Endothelial cell of umbilical vein (primary cell): ENCODE results near the gene ARRDC2. TPM values are rescaled to one million over a fixed set of nuclear protein-coding genes. Genes with fewer than 3 reads are reported as not detected.
A peak's percentile ranks its signal among the peaks of the same experiment; 100 is the strongest.

Experiments used
- BruUV-seq: library from RNA; stranded (reverse); fragments of 400-500 nt; replicated peaks from 2 replicates; lab custom pipeline; 2021; lab: Mats Ljungman, UMichigan
- CTCF ChIA-PET: fragments of 300-600, 350-600 bp; sonication (Branson Sonifier 250); formaldehyde crosslinking; loops from one replicate; lab custom pipeline; 2021; ENCODE audit warnings: antibody characterized with exemption, inconsistent platforms; lab: Charles Lee
- POLR2A ChIA-PET: fragments of 300-600, 350-600 bp; sonication (Branson Sonifier 250); formaldehyde crosslinking; loops from one replicate; lab custom pipeline; 2021; ENCODE audit warnings: antibody characterized with exemption, inconsistent platforms; lab: Charles Lee
- DNase-seq: peaks from one replicate; pipeline ENCODE4 v3.0.0-alpha.2; 2011; ENCODE audit warnings: low read depth, low spot score
- FAIRE-seq: peaks from 2 replicates; lab custom pipeline; 2011; peaks lifted over from hg19 to GRCh38; lab: Jason Lieb, UNC
- H2AFZ ChIP-seq: 2 replicates; pipeline ENCODE4 v1.6.0; 2012; ENCODE audit warnings: low read depth, low read length, control low read depth, inconsistent platforms
- H3K27ac ChIP-seq: 2 replicates; pipeline ENCODE4 v1.5.1; 2011; ENCODE audit warnings: low read depth, mild to moderate bottlenecking, control low read depth, low read length, moderate library complexity; ENCODE audit not compliant: insufficient read depth
- H3K27me3 ChIP-seq, 2 experiments: 2 replicates each; pipeline versions ENCODE4 v1.6.0 to v1.6.1; 2011; ENCODE audit warnings: low read length in 2 of 2, mixed read lengths in 1 of 2; ENCODE audit not compliant: control insufficient read depth in 2 of 2, insufficient read depth in 2 of 2
- H3K36me3 ChIP-seq, 2 experiments: 2 replicates in 1 of 2; 3 replicates in 1 of 2; pipeline ENCODE4 v1.5.1; 2011; ENCODE audit warnings: low read length in 2 of 2, mild to moderate bottlenecking in 1 of 2, moderate library complexity in 1 of 2; ENCODE audit not compliant: control insufficient read depth in 2 of 2, insufficient read depth in 2 of 2; ENCODE audit errors: extremely low read depth in 1 of 2
- H3K4me1 ChIP-seq: 3 replicates; pipeline ENCODE4 v1.5.1; 2011; ENCODE audit warnings: mild to moderate bottlenecking, low read length; ENCODE audit not compliant: control insufficient read depth, insufficient read depth; ENCODE audit errors: extremely low read depth
- H3K4me2 ChIP-seq: 2 replicates; pipeline ENCODE4 v1.6.1; 2011; ENCODE audit warnings: low read length, control low read depth, mixed read lengths; ENCODE audit not compliant: insufficient read depth
- H3K4me3 ChIP-seq, 3 experiments: fragments of 200-600 bp in 1 of 3; sonication (generic), shearing (Covaris generic) in 1 of 3; replicated peaks in 1 of 3; 2 replicates each; pipeline ENCODE4 v1.5.1; 2011 to 2016; ENCODE audit warnings: control low read depth in 3 of 3, low read length in 3 of 3, mild to moderate bottlenecking in 2 of 3, inconsistent platforms in 1 of 3, low read depth in 1 of 3, moderate library complexity in 1 of 3; ENCODE audit not compliant: insufficient read depth in 1 of 3
- H3K79me2 ChIP-seq: 2 replicates; pipeline ENCODE4 v1.6.0; 2012; ENCODE audit warnings: low read length, inconsistent platforms; ENCODE audit not compliant: control insufficient read depth, insufficient read depth
- H3K9ac ChIP-seq: replicated peaks from 2 replicates; pipeline ENCODE3; 2011; ENCODE audit warnings: low read length, control low read depth; ENCODE audit not compliant: insufficient read depth; ENCODE audit errors: extremely low read depth
- H3K9me1 ChIP-seq: replicated peaks from 3 replicates; pipeline ENCODE4 v1.6.0; 2011; ENCODE audit warnings: mild to moderate bottlenecking, low read length; ENCODE audit not compliant: control insufficient read depth, insufficient read depth; ENCODE audit errors: extremely low read depth
- H3K9me3 ChIP-seq: replicated peaks from 2 replicates; pipeline ENCODE4 v1.5.1; 2012; ENCODE audit warnings: low read length, inconsistent platforms; ENCODE audit not compliant: control insufficient read depth, insufficient read depth
- H4K20me1 ChIP-seq: replicated peaks from 2 replicates; pipeline ENCODE3; 2011; ENCODE audit warnings: mild to moderate bottlenecking, low read length; ENCODE audit not compliant: control insufficient read depth, insufficient read depth; ENCODE audit errors: extremely low read depth
- FOS ChIP-seq: IDR thresholded peaks from 2 replicates; pipeline ENCODE4 v1.6.1; 2011; ENCODE audit warnings: mild to moderate bottlenecking, low read length, moderate library complexity, borderline replicate concordance; ENCODE audit not compliant: insufficient read depth
- JUN ChIP-seq: IDR thresholded peaks from 2 replicates; pipeline ENCODE4 v1.6.1; 2011; ENCODE audit warnings: borderline replicate concordance, low read depth; ENCODE audit not compliant: insufficient read length, insufficient read depth
- MYC ChIP-seq: IDR thresholded peaks from one replicate; pipeline ENCODE4 v1.6.1; 2011; ENCODE audit warnings: mild to moderate bottlenecking, low read depth, low read length
- POLR2A ChIP-seq: IDR thresholded peaks from 2 replicates; pipeline ENCODE4 v1.6.1; 2012; ENCODE audit warnings: low read depth, mild to moderate bottlenecking, control low read depth, low read length
- POLR2AphosphoS5 ChIP-seq: IDR thresholded peaks from 2 replicates; pipeline ENCODE4 v1.6.1; 2012; ENCODE audit warnings: low read depth, mild to moderate bottlenecking, control low read depth, low read length, moderate library complexity; ENCODE audit not compliant: insufficient read depth
- dilution Hi-C: fragments of 300-500 bp; cut with MboI; formaldehyde crosslinking; loops from one replicate; pipeline ENCODE4 v1.15.0; 2019; ENCODE audit warnings: low sequenced_read_pairs; ENCODE audit not compliant: extremely low pct_ligation_motif_present
- intact Hi-C: fragments of 100-400 bp; cut with micrococcal nuclease; formaldehyde crosslinking; loops from one replicate; pipeline ENCODE4 v1.10.0; 2022
- polyA plus RNA-seq, 4 experiments: library from polyadenylated mRNA; depleted of rRNA in 3 of 4; stranded (reverse) in 3 of 4; unstranded in 1 of 4; fragments of >200 nt; gene quantifications; 2 replicates each; pipeline versions ENCODE4 v1.2.1 to v1.2.3, GENCODE V29; 2011 to 2012; ENCODE audit warnings: missing spikeins in 1 of 4
- total RNA-seq: library from RNA; stranded (reverse); gene quantifications from 2 replicates; pipeline ENCODE4 v1.2.3, GENCODE V29; 2021
- TF ChIP-seq, protein P1 (sequence below): IDR thresholded peaks from 2 replicates; pipeline ENCODE4 v1.6.1; 2011; ENCODE audit not compliant: insufficient read depth, insufficient read length
- TF ChIP-seq, protein P2 (sequence below), 2 donors: IDR thresholded peaks; 1 replicate in 1 of 2; 2 replicates in 1 of 2; pipeline ENCODE4 v1.5.1; 2011; ENCODE audit warnings: low read length in 2 of 2, mild to moderate bottlenecking in 2 of 2, moderate library complexity in 2 of 2, control low read depth in 1 of 2, inconsistent platforms in 1 of 2, low read depth in 1 of 2; ENCODE audit not compliant: insufficient read depth in 1 of 2; ENCODE audit errors: extremely low read depth in 1 of 2

ARRDC2 gene
- total and polyA plus RNA-seq, 2 donors (not counting 3 experiments of a cell fraction or from before 2014, with no cell fraction given), result 10.2 to 17.4 TPM

DNA sequence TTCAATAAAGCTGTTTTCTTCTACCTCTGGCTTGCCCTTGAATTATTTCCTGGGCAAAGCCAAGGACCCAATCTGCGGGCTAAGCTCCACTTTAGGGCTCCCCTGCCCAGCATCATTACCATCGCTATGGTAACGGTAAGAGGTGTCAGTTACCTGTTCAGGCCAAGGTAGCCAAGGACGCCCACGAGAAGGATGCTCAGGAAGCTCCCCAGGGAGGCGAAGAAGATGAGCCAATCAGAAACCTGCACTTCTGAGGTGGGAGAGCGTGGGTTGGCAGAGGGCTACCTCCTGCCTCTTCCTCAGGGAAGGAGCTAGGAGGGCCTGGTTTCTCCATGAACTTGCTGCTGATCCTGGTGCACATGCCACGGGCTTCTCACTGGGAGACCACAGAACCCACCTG, 54.1 kb downstream of the ARRDC2 start:
- no peaks in the 10 kb centered on the region for H3K9me1 ChIP-seq
- no peak overlapping the region for H3K9ac ChIP-seq
- ChIA-PET CTCF (interaction anchor here (0.6 to 4.2 kb wide), 8 partner anchors 10 to 208 kb away, joined by 3 to 46 read pairs (median 4); partner anchors contain the start of genes ARRDC2 and CCDC124), POLR2A (interaction anchor here (0.5 kb wide), 1 partner anchor 37 kb away, joined by 3 read pairs; no protein-coding TSS in a partner anchor)
- H3K4me2 ChIP-seq, result no peak overlapping the region
- dilution Hi-C loops (no loop called here), intact Hi-C loops (no loop called here)
- no peak overlapping the region for H3K27ac ChIP-seq
- TF ChIP-seq POLR2A, result no peak
- TF ChIP-seq POLR2AphosphoS5, result no peak
- TF ChIP-seq FOS, result no peak
- no peak for TF ChIP-seq MYC
- TF ChIP-seq, protein P1, sequence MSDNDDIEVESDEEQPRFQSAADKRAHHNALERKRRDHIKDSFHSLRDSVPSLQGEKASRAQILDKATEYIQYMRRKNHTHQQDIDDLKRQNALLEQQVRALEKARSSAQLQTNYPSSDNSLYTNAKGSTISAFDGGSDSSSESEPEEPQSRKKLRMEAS, result no peak
- TF ChIP-seq JUN, result no peak
- no peaks in the 10 kb centered on the region for H3K36me3 ChIP-seq
- H2AFZ ChIP-seq, result no peak overlapping the region
- H3K27me3 ChIP-seq, result no peaks in the 10 kb centered on the region
- H3K9me3 ChIP-seq, result no peaks in the 10 kb centered on the region
- FAIRE-seq (no peak), DNase-seq (no peak)
- no peaks in the 10 kb centered on the region for H3K79me2 ChIP-seq
- no TSS peak for BruUV-seq
- H3K4me1 ChIP-seq, result peaks cover 5% of the 10 kb centered on the region
- no peaks in the 10 kb centered on the region for H4K20me1 ChIP-seq
- H3K4me3 ChIP-seq, result no peak overlapping the region

DNA sequence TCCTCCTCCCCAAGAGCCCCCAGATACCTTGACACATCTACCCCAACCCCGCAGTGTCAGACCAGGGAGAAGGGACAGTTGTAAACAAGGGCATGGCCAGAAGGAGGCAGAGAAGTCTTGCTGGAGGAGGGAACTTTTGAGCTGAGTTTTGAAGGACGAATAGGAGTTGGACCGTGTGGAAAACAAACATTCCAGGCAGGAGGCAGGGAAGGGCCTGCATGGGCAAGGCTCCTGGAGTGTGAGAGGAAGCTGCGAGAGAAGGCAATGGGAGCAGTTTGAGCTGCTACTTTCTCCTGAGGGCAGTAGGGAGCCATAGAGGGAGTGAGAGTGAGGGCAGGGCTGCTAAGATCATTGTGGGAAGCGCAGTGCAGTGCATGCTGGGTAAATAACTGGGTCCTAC, 55.5 kb downstream of the ARRDC2 start:
- no peaks in the 10 kb centered on the region for H3K36me3 ChIP-seq
- no peaks in the 10 kb centered on the region for H3K27me3 ChIP-seq
- no peak overlapping the region for H3K4me2 ChIP-seq
- ChIA-PET CTCF (interaction anchor here (1.1 to 1.6 kb wide), 3 partner anchors 50 to 188 kb away, joined by 3 to 4 read pairs (median 3); no protein-coding TSS in a partner anchor), POLR2A (no interaction called here)
- TF ChIP-seq, protein P1, result no peak
- TF ChIP-seq POLR2A, result no peak
- no peak for TF ChIP-seq MYC
- TF ChIP-seq, protein P2, sequence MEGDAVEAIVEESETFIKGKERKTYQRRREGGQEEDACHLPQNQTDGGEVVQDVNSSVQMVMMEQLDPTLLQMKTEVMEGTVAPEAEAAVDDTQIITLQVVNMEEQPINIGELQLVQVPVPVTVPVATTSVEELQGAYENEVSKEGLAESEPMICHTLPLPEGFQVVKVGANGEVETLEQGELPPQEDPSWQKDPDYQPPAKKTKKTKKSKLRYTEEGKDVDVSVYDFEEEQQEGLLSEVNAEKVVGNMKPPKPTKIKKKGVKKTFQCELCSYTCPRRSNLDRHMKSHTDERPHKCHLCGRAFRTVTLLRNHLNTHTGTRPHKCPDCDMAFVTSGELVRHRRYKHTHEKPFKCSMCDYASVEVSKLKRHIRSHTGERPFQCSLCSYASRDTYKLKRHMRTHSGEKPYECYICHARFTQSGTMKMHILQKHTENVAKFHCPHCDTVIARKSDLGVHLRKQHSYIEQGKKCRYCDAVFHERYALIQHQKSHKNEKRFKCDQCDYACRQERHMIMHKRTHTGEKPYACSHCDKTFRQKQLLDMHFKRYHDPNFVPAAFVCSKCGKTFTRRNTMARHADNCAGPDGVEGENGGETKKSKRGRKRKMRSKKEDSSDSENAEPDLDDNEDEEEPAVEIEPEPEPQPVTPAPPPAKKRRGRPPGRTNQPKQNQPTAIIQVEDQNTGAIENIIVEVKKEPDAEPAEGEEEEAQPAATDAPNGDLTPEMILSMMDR (IDR thresholded peaks at IDR 0.05; ENCODE audit: extremely low read depth in 1 of 2, insufficient read depth in 1 of 2, low read depth in 1 of 2, low read length in 2 of 2), result peak in 1 of 2 donors; percentile 6
- peaks cover 2% of the 10 kb centered on the region for H3K4me1 ChIP-seq
- no TSS peak for BruUV-seq
- no peak for DNase-seq
- no peaks in the 10 kb centered on the region for H3K9me3 ChIP-seq
- no peaks in the 10 kb centered on the region for H3K79me2 ChIP-seq
- no peak overlapping the region for H3K4me3 ChIP-seq
- H3K9me1 ChIP-seq, result no peaks in the 10 kb centered on the region
- H2AFZ ChIP-seq, result no peak overlapping the region
- no peaks in the 10 kb centered on the region for H4K20me1 ChIP-seq
- peak; percentile 59 for FAIRE-seq
- H3K27ac ChIP-seq, result no peak overlapping the region
- dilution Hi-C loops (no loop called here), intact Hi-C loops (loop anchor here (1.0 kb wide), 1 partner anchor 105 kb away; no protein-coding TSS in a partner anchor)
- H3K9ac ChIP-seq, result no peak overlapping the region
